ENCODE measurements around the gene VPS13C. TPM values are rescaled to one million over a fixed set of nuclear protein-coding genes. Genes with fewer than 3 reads are reported as not detected.

The VPS13C gene
- total RNA-seq, 1 experiment from 2014 or later = 40.0 TPM

GRCh38 chr15:61834076-61834697 lies 226.1 kb downstream of the VPS13C start:
- H3K27me3 ChIP-seq (ENCODE audit: insufficient read depth, low read depth) = no peaks in the 10 kb centered on the region
- H4K20me1 ChIP-seq (ENCODE audit: insufficient read depth) = no peaks in the 10 kb centered on the region
- H2AFZ ChIP-seq = no peak overlapping the region
- BruUV-seq (replicated peaks) = no TSS peak
- H3K36me3 ChIP-seq (ENCODE audit: low read depth) = no peaks in the 10 kb centered on the region
- no peak overlapping the region for H3K4me2 ChIP-seq
- H3K79me2 ChIP-seq (ENCODE audit: low read depth) = no peaks in the 10 kb centered on the region
- no peak overlapping the region for H3K4me3 ChIP-seq
- peak; percentile 47 to 75 for DNase-seq
- CTCF ChIA-PET = interaction anchor here (0.6 to 1.7 kb wide), 13 partner anchors 170 to 1314 kb away, joined by 3 to 11 read pairs (median 3); no protein-coding TSS in a partner anchor
- no peak overlapping the region for H3K27ac ChIP-seq
- H3K9me2 ChIP-seq (ENCODE audit: insufficient read depth) = no peaks in the 10 kb centered on the region
- no peaks in the 10 kb centered on the region for H3K4me1 ChIP-seq (replicated peaks; ENCODE audit: insufficient read depth)
- POLR2A ChIA-PET (ENCODE audit: unreplicated experiment) = no interaction called here
- no peak for TF ChIP-seq EZH2 (IDR thresholded peaks at IDR 0.05; ENCODE audit: low read depth)
- TF ChIP-seq, protein P1, sequence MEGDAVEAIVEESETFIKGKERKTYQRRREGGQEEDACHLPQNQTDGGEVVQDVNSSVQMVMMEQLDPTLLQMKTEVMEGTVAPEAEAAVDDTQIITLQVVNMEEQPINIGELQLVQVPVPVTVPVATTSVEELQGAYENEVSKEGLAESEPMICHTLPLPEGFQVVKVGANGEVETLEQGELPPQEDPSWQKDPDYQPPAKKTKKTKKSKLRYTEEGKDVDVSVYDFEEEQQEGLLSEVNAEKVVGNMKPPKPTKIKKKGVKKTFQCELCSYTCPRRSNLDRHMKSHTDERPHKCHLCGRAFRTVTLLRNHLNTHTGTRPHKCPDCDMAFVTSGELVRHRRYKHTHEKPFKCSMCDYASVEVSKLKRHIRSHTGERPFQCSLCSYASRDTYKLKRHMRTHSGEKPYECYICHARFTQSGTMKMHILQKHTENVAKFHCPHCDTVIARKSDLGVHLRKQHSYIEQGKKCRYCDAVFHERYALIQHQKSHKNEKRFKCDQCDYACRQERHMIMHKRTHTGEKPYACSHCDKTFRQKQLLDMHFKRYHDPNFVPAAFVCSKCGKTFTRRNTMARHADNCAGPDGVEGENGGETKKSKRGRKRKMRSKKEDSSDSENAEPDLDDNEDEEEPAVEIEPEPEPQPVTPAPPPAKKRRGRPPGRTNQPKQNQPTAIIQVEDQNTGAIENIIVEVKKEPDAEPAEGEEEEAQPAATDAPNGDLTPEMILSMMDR (conservative IDR thresholded peaks at IDR 0.05) = peak; percentile 89
- H3F3A ChIP-seq (ENCODE audit: insufficient read depth, low read depth) = no peaks in the 10 kb centered on the region
- no peaks in the 10 kb centered on the region for H3K9me3 ChIP-seq (ENCODE audit: insufficient read depth, low read depth)
- intact Hi-C loops (cut with micrococcal nuclease; ENCODE audit: unreplicated experiment) = loop anchor here (2.0 to 10.0 kb wide), 4 partner anchors 667 to 1327 kb away; no protein-coding TSS in a partner anchor

DNA sequence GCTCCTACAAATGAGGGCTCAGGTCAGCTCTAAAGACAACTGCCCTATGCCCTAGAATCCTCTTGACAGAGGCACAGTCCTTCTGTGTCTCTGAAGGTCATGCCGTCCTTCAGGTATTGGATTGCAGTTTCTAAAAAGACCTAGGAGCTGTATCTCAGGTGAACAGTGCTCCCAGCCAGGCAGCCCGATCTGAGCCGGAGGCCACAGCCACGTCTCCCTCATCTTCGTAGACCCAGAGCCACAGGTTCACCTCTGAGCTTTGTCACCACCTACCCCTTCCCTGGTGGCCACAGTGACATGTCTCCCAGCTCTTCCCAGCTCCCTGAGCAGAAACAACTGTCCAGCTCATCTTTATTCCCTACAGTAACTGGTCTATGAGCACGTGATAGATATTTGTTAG lies 228.0 kb downstream of the VPS13C start:
- no peak overlapping the region for H3K4me3 ChIP-seq
- CTCF ChIA-PET = no interaction called here
- intact Hi-C loops (cut with micrococcal nuclease; ENCODE audit: unreplicated experiment) = loop anchor here (5.0 to 10.0 kb wide), 2 partner anchors 777 to 1325 kb away; no protein-coding TSS in a partner anchor

DNA sequence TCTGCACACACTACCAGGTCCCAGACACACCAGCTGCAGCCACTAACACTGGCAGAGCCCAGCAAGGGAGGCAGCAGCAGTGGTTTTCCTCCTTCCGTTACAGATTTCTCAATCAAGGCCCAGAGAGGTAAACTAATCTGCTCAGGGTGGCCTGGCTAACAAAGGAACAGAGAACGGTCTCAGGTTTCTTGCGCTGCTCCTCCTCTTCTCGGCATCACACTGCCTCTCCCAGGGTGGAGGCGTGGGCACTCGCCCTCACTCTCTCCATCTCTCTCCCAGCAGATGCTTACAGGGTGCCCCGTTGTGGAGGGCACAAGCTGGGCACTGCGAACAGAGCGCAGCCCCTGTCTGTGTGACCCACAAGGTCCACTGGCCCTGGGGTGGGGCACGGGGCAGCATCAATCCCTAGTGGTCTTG lies 228.7 kb downstream of the VPS13C start:
- Histone ChIP-seq H3K79me2 (ENCODE audit: low read depth) (no peaks in the 10 kb centered on the region), H3K4me3 (no peak overlapping the region), H3K9me2 (ENCODE audit: insufficient read depth) (no peaks in the 10 kb centered on the region), H4K20me1 (ENCODE audit: insufficient read depth) (no peaks in the 10 kb centered on the region), H3K27ac (no peak overlapping the region), H3K4me2 (no peak overlapping the region), H3K36me3 (ENCODE audit: low read depth) (no peaks in the 10 kb centered on the region), H3K27me3 (ENCODE audit: insufficient read depth, low read depth) (no peaks in the 10 kb centered on the region), H3K9me3 (ENCODE audit: insufficient read depth, low read depth) (no peaks in the 10 kb centered on the region), H3F3A (ENCODE audit: insufficient read depth, low read depth) (no peaks in the 10 kb centered on the region), H3K4me1 (replicated peaks; ENCODE audit: insufficient read depth) (no peaks in the 10 kb centered on the region), H2AFZ (no peak overlapping the region)
- BruUV-seq (replicated peaks) = no TSS peak
- ChIA-PET CTCF (no interaction called here), POLR2A (ENCODE audit: unreplicated experiment) (interaction anchor here (0.6 kb wide), 1 partner anchor 1214 kb away, joined by 3 read pairs; no protein-coding TSS in a partner anchor)
- no peak for DNase-seq
- TF ChIP-seq EZH2 (IDR thresholded peaks at IDR 0.05; ENCODE audit: low read depth) = no peak
- TF ChIP-seq, protein P1 (conservative IDR thresholded peaks at IDR 0.05) = no peak
- intact Hi-C loops (cut with micrococcal nuclease; ENCODE audit: unreplicated experiment) = loop anchor here (5.0 to 10.0 kb wide), 2 partner anchors 777 to 1324 kb away; no protein-coding TSS in a partner anchor

More for the DNA sequence above, 228.0 kb downstream of the VPS13C start:
- no TSS peak for BruUV-seq (replicated peaks)
- Histone ChIP-seq H3K27me3 (ENCODE audit: insufficient read depth, low read depth) (no peaks in the 10 kb centered on the region), H3K79me2 (ENCODE audit: low read depth) (no peaks in the 10 kb centered on the region), H3K4me2 (no peak overlapping the region), H3K36me3 (ENCODE audit: low read depth) (no peaks in the 10 kb centered on the region), H3F3A (ENCODE audit: insufficient read depth, low read depth) (no peaks in the 10 kb centered on the region), H3K4me1 (replicated peaks; ENCODE audit: insufficient read depth) (no peaks in the 10 kb centered on the region), H3K27ac (no peak overlapping the region), H3K9me2 (ENCODE audit: insufficient read depth) (no peaks in the 10 kb centered on the region), H3K9me3 (ENCODE audit: insufficient read depth, low read depth) (no peaks in the 10 kb centered on the region), H2AFZ (no peak overlapping the region), H4K20me1 (ENCODE audit: insufficient read depth) (no peaks in the 10 kb centered on the region)
- POLR2A ChIA-PET (ENCODE audit: unreplicated experiment) = no interaction called here
- TF ChIP-seq EZH2 (IDR thresholded peaks at IDR 0.05; ENCODE audit: low read depth) = no peak
- TF ChIP-seq, protein P1 (conservative IDR thresholded peaks at IDR 0.05) = no peak
- no peak for DNase-seq
